HepG2 (cell line): ENCODE measurements around the gene EMC8. TPM values are rescaled to one million over a fixed set of nuclear protein-coding genes. Genes with fewer than 3 reads are reported as not detected.

Experiments
- ATAC-seq: fragments of 200-7000 bp; cut with Tn5 transposase; 3 replicates; pipeline ENCODE4 v1.9.1; 2020; ENCODE audit warnings: mild to moderate bottlenecking, moderate library complexity
- BruUV-seq: library from RNA; stranded (reverse); fragments of 400-500 nt; replicated peaks from 2 replicates; lab custom pipeline; 2021; lab: Mats Ljungman, UMichigan
- CTCF ChIA-PET: fragments of 300-600 bp; formaldehyde crosslinking; extraction: SDS; loops from one replicate; lab custom pipeline; 2021; ENCODE audit warnings: low total read pairs, inconsistent platforms, low intra/inter-chr PET ratio; lab: Yijun Ruan, JAX
- POLR2A ChIA-PET: fragments of 350-600 bp; sonication (Branson Sonifier 250); formaldehyde crosslinking; loops from one replicate; lab custom pipeline; 2020; ENCODE audit warnings: antibody characterized with exemption, inconsistent platforms; lab: Yijun Ruan, JAX
- DNase-seq: peaks from one replicate; pipeline ENCODE4 v3.0.0-alpha.2; 2015; ENCODE audit warnings: low spot score
- FAIRE-seq: peaks from 3 replicates; lab custom pipeline; 2011; peaks lifted over from hg19 to GRCh38; lab: Jason Lieb, UNC
- H2AFZ ChIP-seq: one replicate; pipeline ENCODE4 v1.6.1; 2011; ENCODE audit warnings: low read length, inconsistent platforms
- H3K27ac ChIP-seq: fragments of 300-600 bp; 3 replicates; pipeline ENCODE4 v1.8.0; 2011; ENCODE audit warnings: mixed run types, mild to moderate bottlenecking, mixed read lengths, low read length, inconsistent platforms; ENCODE audit not compliant: insufficient read depth; ENCODE audit errors: extremely low read length
- H3K27me3 ChIP-seq, 2 experiments: fragments of 200-600 bp in 1 of 2; 2 replicates in 1 of 2; 3 replicates in 1 of 2; pipeline versions ENCODE4 v1.6.0 to v1.8.0; 2011; ENCODE audit warnings: low read length in 2 of 2, mild to moderate bottlenecking in 2 of 2, moderate library complexity in 2 of 2, inconsistent platforms in 1 of 2; ENCODE audit not compliant: insufficient read depth in 2 of 2, control insufficient read depth in 1 of 2
- H3K36me3 ChIP-seq, 2 experiments: fragments of 200-600 bp in 1 of 2; replicated peaks in 1 of 2; 2 replicates in 1 of 2; 3 replicates in 1 of 2; pipeline versions ENCODE4 v1.5.1 to v1.8.0; 2011; ENCODE audit warnings: low read length in 2 of 2, inconsistent platforms in 1 of 2; ENCODE audit not compliant: insufficient read depth in 2 of 2, control insufficient read depth in 1 of 2
- H3K4me1 ChIP-seq: 2 replicates; pipeline ENCODE4 v1.5.1; 2012; ENCODE audit warnings: low read length, inconsistent platforms; ENCODE audit not compliant: insufficient read depth
- H3K4me2 ChIP-seq: 2 replicates; pipeline ENCODE4 v1.6.0; 2011; ENCODE audit warnings: low read depth, low read length, inconsistent platforms
- H3K4me3 ChIP-seq, 3 experiments: fragments of 200-600 bp in 1 of 3; sonication (generic), shearing (Covaris generic) in 1 of 3; replicated peaks in 1 of 3; 2 replicates each; pipeline ENCODE4 v1.5.1; 2011 to 2016; ENCODE audit warnings: low read length in 3 of 3, inconsistent platforms in 2 of 3, low read depth in 2 of 3, mild to moderate bottlenecking in 2 of 3, control low read depth in 1 of 3, mixed read lengths in 1 of 3; ENCODE audit not compliant: insufficient read depth in 1 of 3
- H3K79me2 ChIP-seq: one replicate; pipeline ENCODE4 v1.6.1; 2011; ENCODE audit warnings: low read length, inconsistent platforms; ENCODE audit not compliant: insufficient read depth
- H3K9ac ChIP-seq: 2 replicates; pipeline ENCODE4 v1.6.0; 2011; ENCODE audit warnings: mild to moderate bottlenecking, low read depth, low read length, inconsistent platforms; ENCODE audit not compliant: insufficient read depth
- H3K9me3 ChIP-seq: 2 replicates; pipeline ENCODE4 v1.5.1; 2012; ENCODE audit warnings: mild to moderate bottlenecking, low read length
- H4K20me1 ChIP-seq: 2 replicates; pipeline ENCODE4 v1.6.0; 2011; ENCODE audit warnings: inconsistent platforms, mild to moderate bottlenecking, low read length, moderate library complexity; ENCODE audit not compliant: insufficient read depth
- ATM ChIP-seq: fragments of 450-650 bp; IDR thresholded peaks from 2 replicates; pipeline ENCODE4 v1.7.1; 2017; ENCODE audit warnings: mild to moderate bottlenecking, borderline replicate concordance
- HDAC6 ChIP-seq: fragments of 200-600 bp; sonication (generic); IDR thresholded peaks from 2 replicates; pipeline ENCODE4 v1.7.0; 2017; ENCODE audit warnings: mild to moderate bottlenecking, antibody characterized with exemption, low read length, low read depth
- LCORL ChIP-seq, 2 experiments: fragments of 450-650 bp in 1 of 2; sonication (generic) in 1 of 2; formaldehyde crosslinking in 1 of 2; IDR thresholded peaks; 2 replicates each; pipeline versions ENCODE4 v1.5.0 to v1.6.1; 2017 to 2020; ENCODE audit warnings: antibody characterized with exemption in 1 of 2, missing genetic modification reagents in 1 of 2
- MTA3 ChIP-seq: sonication (generic); formaldehyde crosslinking; IDR thresholded peaks from 2 replicates; pipeline ENCODE4 v1.4.0; 2020; ENCODE audit warnings: missing genetic modification reagents
- NFATC3 ChIP-seq: sonication (generic); formaldehyde crosslinking; IDR thresholded peaks from 2 replicates; pipeline ENCODE4 v1.5.1; 2020; ENCODE audit warnings: mild to moderate bottlenecking, missing genetic modification reagents
- PITX1 ChIP-seq: sonication (generic); formaldehyde crosslinking; IDR thresholded peaks from 2 replicates; pipeline ENCODE4 v1.5.1; 2020; ENCODE audit warnings: mild to moderate bottlenecking, missing genetic modification reagents
- ZBTB34 ChIP-seq: sonication (generic); formaldehyde crosslinking; IDR thresholded peaks from 2 replicates; pipeline ENCODE4 v1.8.0; 2022; ENCODE audit warnings: mild to moderate bottlenecking, missing genetic modification reagents
- WGBS: methylation state at CpG from one replicate; pipeline ENCODE4 v1.1.6; 2017; ENCODE audit warnings: low lambda C conversion rate; 5-methylcytosine and 5-hydroxymethylcytosine counted together
- in situ Hi-C: cut with HindIII; loops from 2 replicates; pipeline ENCODE4 v1.10.0; 2017; ENCODE audit warnings: low pct_unique_long_range_greater_than_20kb; ENCODE audit not compliant: extremely low pct_ligation_motif_present
- intact Hi-C: fragments of 100-400 bp; cut with micrococcal nuclease; formaldehyde crosslinking; loops from one replicate; pipeline ENCODE4 v1.10.0; 2022; ENCODE audit not compliant: unreplicated experiment
- polyA plus RNA-seq, 8 experiments: library from polyadenylated mRNA; depleted of rRNA in 3 of 8; stranded (reverse) in 7 of 8; unstranded in 1 of 8; fragments of >200 nt; fragmentation: Illumina TruSeq in 4 of 8; extraction: Trizol in 4 of 8; gene quantifications; 2 replicates each; pipeline versions ENCODE4 v1.2.1 to v1.2.3, GENCODE V29; 2011 to 2016; ENCODE audit warnings: low read depth in 4 of 8, missing spikeins in 1 of 8, mixed read lengths in 1 of 8; ENCODE audit not compliant: insufficient read depth in 1 of 8
- total RNA-seq, 5 experiments: library from RNA; depleted of rRNA; stranded (reverse); fragments of >200 nt; fragmentation: Illumina TruSeq; extraction: Trizol; gene quantifications; 2 replicates each; pipeline ENCODE4 v1.2.3, GENCODE V29; 2016; ENCODE audit warnings: low read depth in 1 of 5

EMC8 gene
- total and polyA plus RNA-seq, 2 of the 13 experiments (the other 11 are each of a cell fraction or from before 2014, with no cell fraction given) = 55.0 to 76.0 TPM

- intact Hi-C loops (loop anchor here (1.0 kb wide), 1 partner anchor 197 kb away; no protein-coding TSS in a partner anchor), in situ Hi-C loops (loop anchor here (5.0 to 25.0 kb wide), 4 partner anchors 73 to 693 kb away; partner anchors contain the start of gene FOXF1)
- 20% methylated on average over 5 of the region's 6 CpGs for WGBS
- ATAC-seq = peak; percentile 16; the same call in 2 of the 3 replicates
- Histone ChIP-seq H4K20me1 (no peaks in the 10 kb centered on the region), H3K27me3 (peaks cover 0 to 16% of the 10 kb centered on the region in 2 experiments; a peak in 3 of 5 replicates), H3K9ac (no peak overlapping the region), H3K4me2 (no peak overlapping the region), H3K4me1 (no peaks in the 10 kb centered on the region), H3K9me3 (no peaks in the 10 kb centered on the region), H3K27ac (no peak overlapping the region), H3K4me3 (no peak overlapping the region), H3K36me3 (no peaks in the 10 kb centered on the region), H2AFZ (no peak overlapping the region), H3K79me2 (no peaks in the 10 kb centered on the region)
- no peak for DNase-seq
- ChIA-PET CTCF (interaction anchor here (3.8 to 5.0 kb wide), 2 partner anchors 167 to 196 kb away, joined by 81 to 108 read pairs; no protein-coding TSS in a partner anchor), POLR2A (no interaction called here)
- no TSS peak for BruUV-seq
- TF ChIP-seq LCORL (IDR thresholded peaks at IDR 0.05) (no peak), LCORL (CRISPR knock-in tag; IDR thresholded peaks at IDR 0.05) (no peak), ZBTB34 (CRISPR knock-in tag) (no peak), NFATC3 (CRISPR knock-in tag) (no peak), PITX1 (CRISPR knock-in tag) (no peak), ATM (no peak), HDAC6 (no peak), MTA3 (CRISPR knock-in tag) (no peak)
- FAIRE-seq = no peak
These were observed 20.4 kb upstream of the EMC8 start for GRCh38 chr16:85819771-85820170.
